NB4 (cell line): ENCODE results near the gene MPND.

Experiments used
- CTCF ChIP-seq: IDR thresholded peaks from one replicate; pipeline ENCODE4 v1.5.1; 2012; ENCODE audit warnings: low read depth, low read length
- MYC ChIP-seq: IDR thresholded peaks from 2 replicates; pipeline ENCODE4 v1.6.1; 2011; ENCODE audit warnings: low read depth, low read length
- POLR2A ChIP-seq: IDR thresholded peaks from 2 replicates; pipeline ENCODE4 v1.6.1; 2011; ENCODE audit warnings: mild to moderate bottlenecking; ENCODE audit not compliant: insufficient read length; ENCODE audit errors: extremely low read depth

GRCh38 chr19:4369109-4369887 is 25.9 kb downstream of the MPND start:
- TF ChIP-seq CTCF = no peak
- TF ChIP-seq POLR2A = no peak
- no peak for TF ChIP-seq MYC
